ENCODE results near the gene FHIT.

The FHIT gene

DNA sequence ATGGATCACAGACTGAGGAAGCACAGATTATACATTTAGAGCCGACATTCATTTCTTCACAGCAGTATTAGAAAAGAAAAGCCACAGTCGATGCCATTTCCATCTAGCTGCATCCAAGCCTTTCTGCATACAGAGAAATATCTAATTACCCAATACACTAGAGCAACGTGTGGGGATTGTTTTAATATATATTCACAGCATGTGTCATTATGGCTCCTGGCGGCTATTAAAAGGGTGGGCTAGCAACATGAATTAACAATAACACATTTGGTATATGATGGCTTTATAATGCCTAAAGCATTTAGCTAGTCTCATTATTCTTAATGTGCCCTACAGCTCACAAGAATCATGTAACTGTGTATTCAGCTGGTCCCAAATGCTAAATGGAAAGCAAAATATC is 1030.5 kb downstream of the FHIT start:
- no peak for DNase-seq (ENCODE audit: low read depth, low spot score)

DNA sequence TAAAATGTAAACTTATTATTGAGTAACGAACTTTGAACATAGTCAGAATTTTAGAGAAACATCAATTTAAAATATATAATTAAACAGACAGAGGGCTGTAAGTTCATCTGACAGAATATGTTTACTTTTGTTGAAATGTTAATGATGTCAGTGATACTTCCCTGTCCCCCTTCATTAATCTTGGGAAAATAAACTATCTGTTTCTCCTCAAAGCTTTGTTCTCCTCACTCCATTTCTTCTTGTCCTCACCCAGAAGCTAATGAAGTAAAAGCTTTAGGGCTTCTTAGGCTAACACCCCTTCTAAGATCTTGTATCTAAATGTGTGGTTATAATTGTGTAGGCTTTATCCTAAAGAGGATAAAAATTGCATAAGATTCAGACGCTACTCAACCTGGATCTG is 1031.8 kb downstream of the FHIT start:
- DNase-seq (ENCODE audit: low read depth, low spot score) = no peak

DNA sequence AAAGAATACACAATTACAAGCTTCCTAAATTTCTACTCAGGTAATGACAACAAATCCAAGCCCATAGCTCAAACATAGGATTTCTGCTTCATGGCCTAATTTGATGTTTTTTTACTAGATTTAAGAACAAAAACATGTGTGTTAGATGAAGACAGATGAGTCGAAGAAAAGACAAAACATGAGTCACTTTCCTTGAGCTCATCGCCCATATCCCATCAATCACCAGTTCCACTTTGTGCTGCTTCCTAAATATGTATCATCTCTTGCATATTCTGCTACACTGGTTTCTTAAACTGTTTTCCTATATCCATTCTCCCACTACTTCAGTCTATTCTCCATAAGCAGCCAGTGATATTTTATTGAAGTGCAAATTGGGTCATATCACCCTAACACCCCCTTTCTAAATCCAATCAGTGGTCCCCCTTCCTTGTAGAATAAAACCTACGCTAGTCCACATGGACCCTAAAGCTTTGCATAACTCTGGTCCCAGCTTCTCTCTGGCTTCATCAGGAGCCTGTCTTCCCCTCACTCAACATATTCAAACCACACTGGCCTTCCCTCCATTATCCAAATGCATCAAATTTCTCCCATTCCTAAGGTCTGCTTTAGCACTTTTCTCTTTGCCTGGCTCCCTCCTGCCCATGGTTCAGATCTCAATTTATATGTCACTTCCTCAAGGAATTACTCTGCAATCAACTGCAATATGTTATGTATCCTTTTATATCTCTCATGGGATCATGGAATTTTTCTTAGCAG is 1033.9 kb downstream of the FHIT start:
- no peak for DNase-seq (ENCODE audit: low read depth, low spot score)

DNA sequence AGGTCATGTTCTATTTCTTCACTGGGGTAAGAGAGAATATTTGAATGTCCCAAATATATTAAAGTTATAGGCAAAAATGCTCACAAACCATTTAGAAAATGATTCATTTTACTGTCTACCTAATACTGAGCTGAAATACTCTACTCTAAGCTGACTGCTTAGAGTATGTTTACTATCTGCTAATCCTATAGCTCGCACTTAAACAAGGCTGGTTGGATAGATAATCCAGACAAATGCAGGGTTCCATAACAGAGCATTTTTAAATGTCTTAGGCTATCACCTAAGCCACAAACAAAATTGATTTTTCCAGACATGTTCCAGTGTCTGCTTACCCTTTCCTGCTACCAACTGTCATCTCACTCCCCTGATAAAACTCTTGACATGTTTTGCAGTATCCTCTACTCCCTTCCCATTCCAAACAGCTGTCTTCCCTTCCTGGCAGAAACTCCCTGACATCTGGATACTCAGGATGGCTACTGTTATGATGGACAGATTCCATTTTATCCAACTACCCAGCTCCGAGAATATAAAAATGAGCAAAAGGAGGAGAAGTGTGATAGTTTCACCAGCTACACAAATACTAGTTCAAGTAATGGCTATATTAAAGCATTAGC is 1034.7 kb downstream of the FHIT start:
- DNase-seq (ENCODE audit: low read depth, low spot score) = no peak

DNA sequence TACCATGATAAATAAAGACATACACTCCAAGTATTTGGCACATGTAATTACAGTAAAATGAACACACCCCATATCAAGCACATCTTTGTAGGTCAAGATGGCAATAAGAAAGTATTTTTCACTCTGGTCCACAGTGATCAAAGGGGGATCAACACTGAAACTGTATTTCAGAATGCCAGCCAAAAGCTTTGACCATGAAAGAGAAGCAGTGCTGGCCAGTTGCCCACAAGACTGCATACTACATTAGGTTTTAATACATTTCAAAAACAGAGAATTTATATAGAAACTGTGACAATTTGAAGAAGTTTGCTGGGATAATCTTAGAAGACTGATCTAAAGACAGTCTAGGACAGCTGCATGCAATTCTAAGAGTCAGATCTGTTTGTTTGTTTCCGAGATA is 1035.3 kb downstream of the FHIT start:
- no peak for DNase-seq (ENCODE audit: low read depth, low spot score)

DNA sequence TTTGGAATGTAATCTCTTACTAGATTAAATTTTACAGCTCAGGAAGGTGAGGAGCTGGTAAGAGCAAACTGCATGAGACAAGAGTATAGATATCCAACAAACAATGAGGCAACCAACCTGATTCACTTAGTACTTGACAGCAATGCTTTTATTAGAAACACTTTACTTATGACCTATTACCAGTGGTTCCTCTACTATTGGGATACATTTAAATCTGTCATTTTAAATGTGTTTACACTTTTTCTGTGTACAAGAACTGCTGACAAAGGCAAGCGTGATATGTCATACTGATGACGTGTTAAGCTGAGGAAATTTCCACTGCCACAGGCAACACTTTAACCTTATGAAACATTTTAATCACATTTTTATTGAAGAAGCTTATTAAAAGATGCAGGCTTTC is 1043.3 kb downstream of the FHIT start:
- no peak for DNase-seq (ENCODE audit: low read depth, low spot score)

DNA sequence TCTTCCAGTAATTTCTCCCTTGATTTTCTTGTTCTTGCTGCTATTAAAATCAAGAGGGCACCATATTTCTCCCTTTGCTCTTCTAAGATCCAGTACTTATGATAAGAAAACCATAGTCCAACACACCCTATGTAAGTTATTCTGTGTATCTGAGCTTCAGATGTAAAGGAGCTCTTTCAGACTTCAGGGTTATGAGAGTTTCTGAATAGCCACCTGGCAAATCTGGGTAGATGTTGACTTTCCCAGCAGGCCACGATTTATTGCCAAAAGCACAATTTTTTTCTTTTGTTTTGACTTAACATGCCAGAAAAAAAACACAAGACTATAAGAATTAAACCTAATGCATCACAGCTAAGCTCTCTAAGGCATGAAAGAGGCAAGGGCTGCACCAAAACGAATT is 1045.0 kb downstream of the FHIT start:
- DNase-seq (ENCODE audit: low read depth, low spot score) = peak; percentile 32

DNA sequence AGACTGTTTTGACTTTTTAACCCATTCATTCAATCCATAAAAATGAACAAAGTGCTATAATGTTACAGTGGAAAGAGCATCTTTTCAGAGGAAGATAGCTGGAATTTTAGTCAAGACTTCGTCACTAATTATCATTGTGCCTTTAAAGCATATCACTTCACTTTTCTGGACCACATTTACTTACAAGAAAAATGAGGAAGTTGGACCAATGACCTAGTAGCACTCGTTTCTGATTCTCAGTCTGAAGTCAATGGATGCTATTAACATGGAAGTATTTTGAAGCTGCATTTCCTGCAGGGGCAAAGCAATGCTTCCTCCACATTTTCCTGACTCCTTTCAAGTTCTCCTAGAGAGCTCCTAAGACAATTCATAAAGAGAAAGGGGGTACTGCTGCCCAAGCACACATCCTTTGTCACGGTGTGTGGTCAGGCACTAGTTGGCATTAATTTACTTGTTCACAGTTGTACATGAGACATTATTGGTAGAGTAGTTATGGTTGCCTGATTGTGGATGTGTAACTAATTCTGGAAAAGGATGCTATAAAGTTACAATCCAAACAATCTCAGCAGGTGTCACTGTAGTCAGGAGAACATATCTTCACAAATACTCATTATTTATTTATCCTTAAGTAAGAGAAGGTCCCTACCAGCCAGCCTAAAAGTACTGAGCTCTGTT is 1049.1 kb downstream of the FHIT start:
- DNase-seq (ENCODE audit: low read depth, low spot score) = peak; percentile 10

DNA sequence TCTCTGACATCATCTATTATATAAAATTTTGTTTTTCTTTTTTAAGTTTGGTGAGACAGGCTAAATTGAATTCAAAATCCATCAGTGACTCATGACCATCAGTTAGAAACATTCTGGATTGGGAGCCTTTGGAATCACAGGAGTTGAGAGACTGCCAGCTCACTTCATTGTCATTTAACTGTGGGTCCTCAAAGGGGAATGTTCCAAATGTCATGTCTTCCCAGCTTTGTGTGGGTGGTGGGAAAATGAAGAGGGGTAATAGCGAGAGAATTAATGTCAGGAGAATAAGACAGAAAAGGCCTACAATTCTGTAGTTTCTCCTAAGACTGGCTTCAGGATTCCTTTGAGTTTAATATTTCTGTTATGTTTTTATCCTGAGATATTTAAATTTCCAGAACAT is 1051.9 kb downstream of the FHIT start:
- no peak for DNase-seq (ENCODE audit: low read depth, low spot score)

DNA sequence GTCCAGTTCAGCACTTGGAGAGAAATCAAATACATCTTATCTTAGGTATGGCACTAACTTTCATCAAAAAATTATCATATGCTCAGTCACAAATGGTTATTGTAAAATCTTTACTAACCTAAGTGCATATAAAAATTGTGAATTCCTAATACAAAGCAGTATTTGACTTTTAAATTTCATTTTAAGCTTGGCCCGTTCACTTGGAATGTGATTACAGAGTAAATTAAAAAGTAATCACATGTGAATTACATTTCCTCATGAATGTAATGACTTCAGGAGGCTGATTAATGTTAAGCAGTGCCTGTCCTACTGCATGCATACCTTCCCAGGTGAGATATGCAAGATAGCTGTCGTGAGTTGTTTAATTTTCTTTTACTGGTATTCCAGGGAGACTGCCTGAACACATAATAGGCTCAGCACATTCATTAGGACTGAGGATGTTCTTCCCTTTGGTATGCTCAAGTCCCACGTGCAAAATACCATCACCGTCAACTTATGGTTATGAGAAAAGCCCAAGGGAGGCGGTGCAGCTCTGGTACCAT is 1053.0 kb downstream of the FHIT start:
- no peak for DNase-seq (ENCODE audit: low read depth, low spot score)

DNA sequence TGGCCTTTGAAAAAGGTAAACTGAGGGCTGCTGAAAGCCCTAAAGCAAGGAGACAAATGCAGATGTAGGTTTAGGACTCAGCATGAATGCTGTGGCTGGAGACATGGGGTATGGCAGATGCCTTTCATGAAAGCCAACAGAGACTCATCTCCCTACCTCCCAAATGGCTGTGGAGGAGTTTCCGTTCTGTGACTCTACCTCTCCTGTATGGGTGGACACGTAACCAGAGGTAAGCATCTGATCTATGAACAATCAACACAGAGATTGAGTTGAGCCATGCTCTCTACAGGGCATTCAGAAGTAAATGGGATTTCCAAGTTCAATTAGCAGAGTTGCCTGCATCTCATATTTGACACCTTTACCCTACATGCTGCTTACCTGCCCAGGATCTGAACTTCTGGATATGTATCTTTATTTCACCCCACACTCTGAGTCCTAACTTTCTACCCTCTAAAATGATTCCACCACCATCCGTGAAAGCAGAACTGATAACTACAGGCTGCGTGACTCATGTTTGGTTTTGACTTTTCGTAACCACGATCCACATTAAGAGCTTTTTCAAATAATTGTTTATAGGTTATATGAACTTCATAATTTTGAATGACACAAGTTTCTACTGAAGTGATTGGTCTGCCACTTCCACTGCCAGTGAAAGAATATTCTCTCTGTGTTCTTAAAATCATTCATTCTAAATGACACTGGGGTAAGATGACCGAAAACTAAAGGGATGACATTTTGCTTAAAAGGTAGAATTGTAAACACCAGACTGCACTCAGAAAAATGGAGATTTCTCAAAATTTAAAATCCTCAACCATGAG is 1058.7 kb downstream of the FHIT start:
- no peak for DNase-seq (ENCODE audit: low read depth, low spot score)

DNA sequence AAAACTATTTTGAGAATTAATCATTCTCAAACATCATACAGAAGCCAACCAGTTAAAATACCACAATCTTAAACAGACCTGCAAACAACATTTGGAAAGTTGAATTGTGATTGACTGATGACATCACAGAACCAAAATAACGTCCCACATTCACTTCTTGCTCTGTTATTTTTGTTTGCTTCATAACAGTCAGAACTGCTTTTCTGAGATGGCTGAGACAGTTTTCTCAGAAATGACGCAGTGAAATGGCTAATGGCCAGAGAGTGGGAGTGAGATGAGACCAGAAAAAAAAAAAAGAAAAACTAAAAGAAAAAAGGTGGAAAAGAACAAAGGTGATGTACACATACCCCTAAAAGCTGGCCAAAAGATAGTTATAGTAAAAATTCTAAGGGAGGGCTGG is 1061.2 kb downstream of the FHIT start:
- no peak for DNase-seq (ENCODE audit: low read depth, low spot score)

DNA sequence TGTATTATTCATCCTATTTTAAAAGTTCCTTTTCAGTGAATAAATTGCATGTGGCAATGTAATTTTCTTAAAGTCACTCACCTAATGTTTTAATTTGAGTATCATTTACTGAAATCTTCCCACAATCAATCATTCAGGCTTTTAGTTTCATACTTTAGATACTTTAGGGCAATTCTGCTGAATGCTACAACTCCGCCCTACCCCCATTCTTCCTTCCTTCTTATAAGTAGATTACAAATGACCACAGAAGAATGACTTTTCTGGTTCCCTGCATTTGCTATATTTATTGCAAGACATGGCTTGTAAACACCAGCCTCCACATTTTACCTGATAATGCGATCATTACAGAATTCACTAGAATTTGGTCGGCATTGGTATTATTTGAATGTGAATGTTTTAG is 1061.9 kb downstream of the FHIT start:
- DNase-seq (ENCODE audit: low read depth, low spot score) = no peak

DNA sequence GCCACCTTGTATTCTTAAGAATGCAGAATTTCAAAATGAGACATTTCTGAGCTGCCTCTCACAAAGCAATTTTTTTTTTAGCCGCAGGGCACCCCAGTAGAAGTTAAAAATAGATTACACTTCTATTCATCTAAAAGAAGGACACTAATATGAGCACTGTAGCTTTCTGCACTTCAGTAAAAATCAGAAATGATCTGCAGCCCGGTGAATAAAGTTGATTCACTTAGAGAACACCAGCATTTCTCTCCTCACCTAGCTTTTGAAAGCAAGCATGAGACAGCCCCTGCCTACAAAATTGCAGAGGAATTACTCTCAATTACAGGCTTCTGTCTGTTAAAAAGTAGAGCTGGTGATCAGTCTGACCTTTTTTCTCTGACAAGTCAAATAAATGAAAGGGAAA is 1062.4 kb downstream of the FHIT start:
- DNase-seq (ENCODE audit: low read depth, low spot score) = no peak

DNA sequence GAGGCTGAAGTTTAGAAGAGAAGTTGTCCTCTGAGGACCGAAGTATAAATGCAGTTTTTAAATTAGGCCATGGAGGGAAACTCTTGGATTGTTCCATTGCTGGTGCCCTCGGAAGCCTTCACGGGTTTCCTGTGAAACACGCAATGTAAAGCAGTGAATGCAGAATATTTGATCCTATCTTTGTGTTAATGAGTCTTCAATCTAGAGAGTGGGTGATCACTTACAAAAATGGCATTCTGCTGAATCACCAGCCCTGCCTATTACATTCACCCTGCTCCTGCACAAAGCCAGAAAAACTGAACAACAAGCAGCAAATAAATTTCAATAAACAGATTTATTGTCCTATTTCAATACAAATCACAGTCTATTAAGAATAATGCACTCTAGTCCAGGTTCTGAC is 1063.9 kb downstream of the FHIT start:
- no peak for DNase-seq (ENCODE audit: low read depth, low spot score)

DNA sequence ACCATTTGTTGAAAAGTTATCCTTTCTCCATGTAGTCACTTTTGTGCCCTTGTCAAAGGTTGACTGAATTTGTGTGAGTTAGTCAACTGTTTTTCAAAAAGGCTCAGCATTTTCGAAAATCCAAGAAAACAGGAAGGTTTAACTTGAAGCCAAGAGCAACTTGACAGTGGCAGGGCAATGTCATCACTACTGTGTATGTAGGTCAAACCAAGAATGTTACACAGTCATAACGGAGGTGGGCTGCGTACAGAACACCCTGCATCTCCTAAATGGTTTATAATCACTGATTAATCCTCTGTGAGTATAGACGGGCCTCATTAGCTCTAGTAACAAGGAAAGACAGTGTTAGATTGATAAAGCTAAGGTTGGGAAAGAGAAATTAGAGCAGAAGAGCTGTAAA is 1064.9 kb downstream of the FHIT start:
- DNase-seq (ENCODE audit: low read depth, low spot score) = no peak

DNA sequence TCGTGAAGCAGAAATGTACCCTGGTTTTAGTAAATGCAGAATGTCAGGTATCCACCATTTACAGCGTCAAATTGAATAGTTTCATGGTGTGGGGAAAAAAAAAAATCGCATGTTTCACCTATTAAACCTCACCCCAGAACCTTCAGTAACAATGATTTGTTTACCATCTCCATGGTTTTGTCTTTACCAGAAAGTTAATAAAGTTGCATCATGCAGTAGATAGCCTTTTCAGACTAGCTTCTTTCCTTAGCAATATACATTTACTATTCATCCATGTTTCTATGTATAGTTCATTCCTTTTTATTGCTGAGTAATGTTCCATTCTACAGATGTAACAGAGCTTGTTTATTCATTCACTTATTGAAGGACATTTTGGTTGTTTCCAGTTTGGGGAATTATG is 1066.1 kb downstream of the FHIT start:
- DNase-seq (ENCODE audit: low read depth, low spot score) = no peak

DNA sequence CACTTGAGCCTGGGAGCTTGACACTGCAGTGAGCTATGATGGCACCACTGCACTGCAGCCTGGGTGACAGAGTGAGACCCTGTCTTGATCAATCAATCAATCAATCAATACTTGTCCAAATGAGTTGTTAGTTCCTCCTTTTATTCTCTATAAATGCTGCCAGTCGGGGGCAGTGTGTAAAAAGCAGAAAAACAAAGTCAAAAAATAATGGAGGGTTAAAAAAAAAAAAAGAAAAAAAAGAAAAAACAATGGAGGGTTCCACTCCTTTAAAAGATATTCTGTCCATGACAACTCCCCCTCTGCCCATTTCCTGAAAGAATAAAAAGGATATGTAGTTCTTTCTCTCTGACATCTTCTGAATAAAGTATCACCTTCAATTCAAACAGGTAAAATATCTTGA is 1068.6 kb downstream of the FHIT start:
- DNase-seq (ENCODE audit: low read depth, low spot score) = no peak

DNA sequence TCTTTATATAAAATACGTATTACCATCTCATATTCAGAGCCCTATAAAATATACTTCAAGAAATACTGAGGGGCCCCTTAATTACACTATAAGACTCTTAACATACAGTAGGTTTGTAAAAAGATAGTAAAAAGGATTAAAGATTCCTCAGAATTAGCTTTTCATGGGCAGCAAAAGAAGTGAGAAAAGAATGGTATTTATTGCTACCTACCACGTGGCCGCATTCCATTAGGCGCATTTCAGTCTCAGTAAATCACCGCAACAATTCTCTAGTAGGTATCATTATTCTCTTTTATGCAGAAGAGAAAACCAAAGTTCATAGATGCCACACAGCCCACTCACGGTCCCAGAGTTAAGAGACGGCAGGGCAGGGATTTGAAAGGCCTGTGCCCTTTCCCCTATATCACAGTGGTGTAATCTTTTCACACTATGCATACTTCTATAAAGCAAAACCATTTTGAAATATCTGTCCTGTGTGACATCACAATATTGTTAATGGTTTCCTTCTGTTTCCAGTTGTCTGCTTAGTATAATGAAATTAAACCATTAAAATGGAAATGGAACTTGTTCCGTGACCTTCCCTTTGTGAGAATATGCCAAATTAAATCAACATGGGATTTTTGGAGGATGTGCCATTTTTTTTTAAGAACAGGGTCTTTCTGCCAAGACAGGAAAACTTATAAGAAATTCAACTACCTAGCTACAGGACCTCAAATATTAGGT is 1072.2 kb downstream of the FHIT start:
- no peak for DNase-seq (ENCODE audit: low read depth, low spot score)

DNA sequence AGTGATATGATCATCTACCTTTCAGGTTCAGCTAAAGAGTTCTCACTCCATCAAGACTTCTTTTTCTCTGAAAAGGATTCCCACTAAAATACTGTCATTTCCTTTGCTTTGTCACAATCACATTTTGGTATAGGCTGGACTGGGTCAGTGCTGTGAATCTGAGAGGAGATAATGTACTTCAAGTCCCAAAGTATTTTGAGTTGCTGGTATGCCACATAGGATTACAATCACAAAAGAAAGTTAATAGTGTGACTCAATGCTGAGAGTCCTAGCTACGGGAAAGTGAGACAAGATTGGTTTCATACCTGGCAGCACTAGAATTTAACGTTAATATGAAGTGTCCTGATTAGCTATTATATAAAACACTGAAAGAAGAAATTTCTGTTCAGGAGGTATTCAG is 1073.5 kb downstream of the FHIT start:
- DNase-seq (ENCODE audit: low read depth, low spot score) = no peak

DNA sequence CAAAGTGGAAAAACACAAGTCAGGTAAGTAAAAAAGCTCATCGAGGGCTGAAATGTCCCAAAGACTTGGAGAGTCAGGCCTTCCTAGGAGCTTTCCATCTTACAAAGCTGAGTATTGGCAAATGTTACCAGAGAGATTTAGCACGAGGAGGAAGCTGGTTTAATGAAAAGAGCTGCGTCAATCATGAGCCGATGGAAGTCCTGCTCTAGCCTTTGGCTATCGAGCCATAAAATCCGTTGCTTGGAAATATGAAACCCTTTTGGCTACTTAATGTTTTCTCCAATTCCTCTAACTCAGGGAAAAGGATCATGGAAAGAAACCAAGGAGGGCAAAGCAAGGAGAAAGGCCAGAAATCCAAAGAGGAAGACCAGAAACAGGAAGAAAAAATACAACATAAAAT is 1074.6 kb downstream of the FHIT start:
- no peak for DNase-seq (ENCODE audit: low read depth, low spot score)
